HL-60/S4 treated with retinoic acid at 250 ng/mL for 4 days and 3 days (cell line): ENCODE data around the gene NFATC1.
"Not testable (repeated sequence)": the region's sequence is repeated elsewhere in the genome, so short reads cannot be mapped to it uniquely, and the experiment has no call there.

Source experiments
- in situ Hi-C: fragments of 300-500 bp; cut with MboI; formaldehyde crosslinking; loops from 2 replicates; pipeline ENCODE4 v1.7.0; 2022; ENCODE audit warnings: low sequenced_read_pairs

NFATC1 gene

DNA sequence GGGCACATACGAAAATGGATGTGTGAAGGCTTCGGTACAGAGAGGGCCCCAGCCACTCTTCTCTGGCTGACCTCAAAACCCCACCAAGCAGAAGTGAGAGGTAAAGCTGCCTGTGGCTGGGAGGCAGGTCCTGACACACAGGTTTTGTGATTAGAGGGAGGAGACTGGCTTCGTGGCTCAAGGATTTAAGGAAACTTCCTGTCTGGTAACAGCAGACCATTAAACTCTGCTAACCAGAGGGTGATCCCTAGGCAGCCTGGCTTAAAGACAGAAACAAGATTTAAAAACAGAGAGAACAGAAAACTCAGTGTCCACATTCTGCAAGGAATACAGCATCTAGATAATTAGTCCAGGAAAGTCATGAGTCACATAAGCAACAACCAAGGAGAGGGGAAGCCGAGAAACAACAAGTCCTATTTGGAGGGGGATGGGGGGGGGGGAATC lies 101.9 kb downstream of the NFATC1 start:
- in situ Hi-C loops = no loop called here

DNA sequence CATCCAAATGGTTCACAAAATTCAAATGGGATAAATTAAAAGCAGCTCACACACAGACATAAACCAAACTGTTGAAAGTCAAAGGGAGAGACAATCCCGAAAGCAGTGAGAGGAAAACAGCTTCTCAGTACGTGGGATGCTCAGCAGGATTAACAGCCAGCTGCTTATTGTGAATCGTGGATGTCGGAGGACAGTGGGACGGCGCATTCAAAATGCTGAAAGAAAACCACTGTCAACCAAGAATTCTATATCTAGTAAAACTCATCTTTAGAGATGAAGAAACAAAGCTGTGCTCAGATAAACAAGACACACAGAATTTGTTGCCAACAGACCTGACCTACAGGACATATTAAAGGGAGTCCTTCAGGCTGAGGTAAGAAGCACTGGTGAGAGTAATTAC lies 102.9 kb downstream of the NFATC1 start:
- in situ Hi-C loops = no loop called here

DNA sequence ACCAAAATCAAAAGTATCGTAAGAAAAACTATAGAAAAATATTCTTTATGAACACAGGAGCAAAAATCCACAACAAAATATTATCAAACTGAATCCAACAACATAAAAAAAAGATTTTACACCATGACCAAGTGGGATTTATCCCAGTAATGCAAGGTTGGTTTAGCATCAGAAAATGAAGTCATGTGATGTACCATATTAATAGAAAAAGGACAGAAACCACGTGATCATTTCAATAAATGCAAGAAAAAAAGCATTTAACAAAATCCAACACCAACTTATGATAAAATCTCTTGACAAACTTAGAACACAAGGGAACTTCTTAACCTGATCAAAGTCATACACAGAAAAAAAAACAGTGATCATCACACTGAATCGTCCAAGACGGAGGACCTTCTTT lies 105.3 kb downstream of the NFATC1 start:
- in situ Hi-C loops = no loop called here

DNA sequence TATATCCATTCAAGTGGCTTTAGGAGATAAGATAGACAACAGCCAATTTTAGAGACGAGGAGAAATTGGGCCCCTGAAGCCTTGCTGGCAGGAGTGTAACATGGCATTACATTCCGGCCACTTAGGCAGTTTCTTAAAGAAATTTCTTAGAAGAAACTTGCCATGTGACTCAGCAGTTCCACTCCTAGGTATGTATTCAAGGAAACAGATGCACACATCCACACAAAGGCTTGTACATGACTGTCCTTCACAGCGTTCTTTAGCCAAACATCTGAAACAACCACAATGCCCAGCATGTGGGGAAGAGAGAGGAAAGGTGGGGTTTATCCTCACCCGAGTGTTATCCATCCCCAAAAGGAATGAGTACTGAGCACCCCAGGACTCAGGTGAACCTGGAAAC lies 107.1 kb downstream of the NFATC1 start:
- in situ Hi-C loops = no loop called here

DNA sequence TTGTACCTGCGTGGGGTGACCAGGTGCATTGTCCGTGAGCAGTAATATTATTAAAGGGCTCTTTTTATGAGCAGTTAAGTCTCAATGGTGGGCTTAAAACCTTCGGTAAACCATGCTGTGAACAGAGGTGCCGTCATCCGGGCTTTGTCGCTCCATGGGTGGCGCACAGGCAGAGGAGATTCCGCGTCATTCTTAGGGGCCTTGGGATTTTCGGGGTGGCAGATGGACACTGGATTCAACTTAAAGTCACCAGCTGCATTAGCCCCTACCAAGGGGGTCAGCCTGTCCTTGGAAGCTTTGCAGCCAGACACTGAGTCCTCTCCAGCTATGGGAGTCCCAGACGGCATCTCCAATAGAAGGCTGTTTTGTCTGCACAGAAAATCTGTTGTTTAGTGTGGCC lies 107.7 kb downstream of the NFATC1 start:
- in situ Hi-C loops = no loop called here

DNA sequence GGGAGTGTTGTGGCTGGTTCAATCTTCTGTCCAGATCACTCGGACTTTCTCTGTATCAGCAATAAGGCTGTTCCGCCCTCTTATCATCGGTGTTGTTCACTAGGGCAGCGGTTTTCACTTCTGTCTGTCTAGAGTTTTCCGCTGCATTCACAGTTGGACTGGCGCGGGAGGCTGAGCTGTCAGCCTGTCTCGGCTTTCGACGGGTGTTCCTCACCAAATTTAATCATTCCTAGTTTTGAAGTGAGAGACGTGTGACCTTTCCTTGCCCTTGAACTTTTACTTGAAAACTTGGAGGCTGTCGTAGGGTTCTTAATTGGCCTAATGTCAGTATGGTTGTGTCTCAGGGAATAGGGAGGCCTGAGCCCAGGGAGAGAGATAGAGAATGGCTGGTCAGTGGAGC lies 108.3 kb downstream of the NFATC1 start:
- in situ Hi-C loops = no loop called here

DNA sequence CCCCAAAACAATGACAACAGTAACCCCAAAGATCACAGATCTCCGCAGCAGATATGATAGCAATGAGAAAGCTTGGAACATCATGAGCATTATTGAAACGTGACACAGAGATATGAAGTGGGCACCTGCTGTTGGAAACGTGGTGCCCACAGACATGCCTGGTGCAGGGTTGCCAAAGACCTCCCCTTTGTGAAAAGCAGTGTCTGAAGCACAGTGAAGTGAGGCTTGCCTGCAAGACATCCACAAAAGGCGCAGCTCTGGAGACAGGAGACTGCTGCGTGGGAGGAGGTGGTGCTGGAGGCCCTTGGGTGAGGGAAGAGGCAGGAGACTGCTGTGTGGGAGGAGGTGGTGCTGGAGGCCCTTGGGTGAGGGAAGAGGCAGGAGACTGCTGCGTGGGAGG lies 108.8 kb downstream of the NFATC1 start:
- in situ Hi-C loops = not testable (repeated sequence)

DNA sequence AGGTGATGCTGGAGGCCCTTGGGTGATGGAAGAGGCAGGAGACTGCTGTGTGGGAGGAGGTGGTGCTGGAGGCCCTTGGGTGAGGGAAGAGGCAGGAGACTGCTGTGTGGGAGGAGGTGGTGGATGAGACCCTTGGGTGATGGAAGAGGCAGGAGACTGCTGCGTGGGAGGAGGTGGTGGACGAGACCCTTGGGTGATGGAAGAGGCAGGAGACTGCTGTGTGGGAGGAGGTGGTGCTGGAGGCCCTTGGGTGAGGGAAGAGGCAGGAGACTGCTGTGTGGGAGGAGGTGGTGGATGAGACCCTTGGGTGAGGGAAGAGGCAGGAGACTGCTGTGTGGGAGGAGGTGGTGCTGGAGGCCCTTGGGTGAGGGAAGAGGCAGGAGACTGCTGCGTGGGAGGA lies 109.7 kb downstream of the NFATC1 start:
- in situ Hi-C loops = not testable (repeated sequence)

DNA sequence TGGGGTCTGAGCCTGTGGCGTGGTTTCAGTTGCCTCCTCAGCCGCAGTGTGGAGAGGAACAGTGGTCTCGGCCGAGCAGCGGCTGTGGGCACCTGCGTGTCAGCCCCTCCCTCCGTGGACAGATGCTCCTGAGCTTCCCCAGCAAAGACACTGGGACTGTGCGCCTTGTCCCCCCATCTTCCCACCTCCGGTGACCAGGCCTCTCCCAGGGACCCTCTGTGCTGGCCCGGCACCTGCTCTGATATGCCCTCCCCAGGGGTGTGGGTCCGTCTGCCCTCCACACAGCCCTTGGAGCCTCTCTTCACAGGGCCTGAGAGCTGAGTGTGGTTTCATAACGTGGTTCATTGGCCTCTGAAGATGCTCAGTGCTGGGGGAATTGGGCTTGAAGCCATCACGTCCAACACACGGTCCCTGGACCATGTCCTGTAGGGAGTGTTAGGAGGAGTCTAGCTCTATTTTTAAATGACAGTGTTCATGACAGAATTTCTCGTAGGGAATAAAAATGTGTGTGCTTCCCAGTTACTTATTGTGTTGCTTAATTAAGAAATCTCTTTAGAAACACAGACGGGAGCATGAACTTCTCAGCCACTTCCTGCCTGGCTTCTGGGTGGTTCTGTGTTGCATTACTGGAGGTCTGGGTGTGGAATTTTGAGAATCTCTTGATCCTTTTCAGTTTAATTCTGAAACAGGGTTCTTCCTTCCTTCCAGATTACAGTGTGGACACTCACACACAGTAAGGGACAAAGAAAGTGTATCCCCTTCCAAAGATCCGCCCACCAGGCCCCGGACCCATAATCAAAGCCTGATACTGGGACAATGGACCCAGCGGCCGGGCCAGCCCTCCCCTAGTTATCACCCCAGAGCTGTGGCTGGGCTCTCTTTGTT lies 110.7 kb downstream of the NFATC1 start:
- in situ Hi-C loops = no loop called here

DNA sequence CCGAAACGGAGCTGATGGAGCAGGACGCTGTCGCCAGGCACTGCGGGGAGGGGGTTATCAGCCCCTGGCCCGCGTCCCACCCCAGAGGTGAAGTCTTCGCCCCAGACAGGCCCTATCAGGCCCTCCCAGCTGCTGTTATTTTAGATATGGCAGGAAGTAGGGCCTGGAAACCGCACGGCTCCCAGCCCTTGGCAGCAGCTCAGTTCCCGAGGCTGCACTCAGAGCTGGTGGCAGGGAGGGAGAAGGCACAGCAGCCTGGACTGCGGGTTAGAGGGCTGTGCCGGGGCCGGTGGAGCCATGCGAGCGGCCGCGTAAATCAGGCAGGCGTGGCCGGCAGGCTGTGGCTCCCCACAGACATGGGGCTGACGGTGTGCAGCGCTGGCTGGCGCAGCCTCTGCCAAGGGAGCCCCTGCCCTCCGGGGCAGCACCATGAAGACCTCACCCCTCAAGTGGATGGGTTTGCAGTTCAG lies 111.4 kb downstream of the NFATC1 start:
- in situ Hi-C loops = no loop called here

DNA sequence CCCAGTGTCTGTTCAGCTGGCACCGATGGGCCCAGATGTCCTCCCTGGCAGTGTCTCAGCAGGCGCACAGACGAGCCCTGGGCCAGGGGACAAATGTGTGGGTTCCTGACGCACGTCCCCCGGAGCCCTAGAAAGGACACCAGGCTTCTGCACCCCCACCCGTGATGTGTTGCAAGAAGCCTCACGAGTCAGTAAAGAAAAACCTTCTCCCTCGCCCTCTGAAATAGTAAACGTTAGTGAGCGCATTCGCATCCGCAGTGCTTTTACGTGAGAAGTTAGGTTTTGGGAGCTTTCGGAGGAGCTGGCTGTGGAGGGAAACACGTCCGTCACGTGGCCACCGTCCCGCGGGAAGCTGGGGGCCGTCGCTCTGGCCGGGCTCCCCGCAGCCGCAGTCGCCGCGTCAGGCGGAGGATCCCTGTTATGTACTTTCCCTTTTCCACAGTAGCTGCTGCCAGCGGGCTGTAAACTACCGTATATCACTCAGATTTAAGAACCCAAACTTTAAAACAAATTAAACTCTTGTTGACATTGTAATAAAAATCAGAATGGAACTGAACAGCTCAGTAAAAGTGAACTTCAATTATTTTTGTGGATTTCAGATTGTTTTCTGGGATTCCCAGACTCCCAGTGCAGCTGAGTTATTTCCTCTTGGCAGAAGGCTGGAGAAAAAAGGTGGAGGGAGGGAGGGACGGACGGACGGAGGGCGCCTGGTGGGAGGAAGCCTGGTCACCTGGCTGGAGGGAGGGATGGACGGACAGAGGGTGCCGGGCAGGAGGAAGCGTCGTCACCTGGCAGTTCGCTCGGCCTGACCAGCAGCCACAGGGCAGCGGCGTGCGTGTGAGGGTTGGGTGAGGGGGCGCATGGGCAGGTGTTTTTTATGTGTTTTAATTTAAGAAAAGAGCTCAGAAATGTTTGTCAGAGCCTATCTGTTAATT lies 112.1 kb downstream of the NFATC1 start:
- in situ Hi-C loops = no loop called here

DNA sequence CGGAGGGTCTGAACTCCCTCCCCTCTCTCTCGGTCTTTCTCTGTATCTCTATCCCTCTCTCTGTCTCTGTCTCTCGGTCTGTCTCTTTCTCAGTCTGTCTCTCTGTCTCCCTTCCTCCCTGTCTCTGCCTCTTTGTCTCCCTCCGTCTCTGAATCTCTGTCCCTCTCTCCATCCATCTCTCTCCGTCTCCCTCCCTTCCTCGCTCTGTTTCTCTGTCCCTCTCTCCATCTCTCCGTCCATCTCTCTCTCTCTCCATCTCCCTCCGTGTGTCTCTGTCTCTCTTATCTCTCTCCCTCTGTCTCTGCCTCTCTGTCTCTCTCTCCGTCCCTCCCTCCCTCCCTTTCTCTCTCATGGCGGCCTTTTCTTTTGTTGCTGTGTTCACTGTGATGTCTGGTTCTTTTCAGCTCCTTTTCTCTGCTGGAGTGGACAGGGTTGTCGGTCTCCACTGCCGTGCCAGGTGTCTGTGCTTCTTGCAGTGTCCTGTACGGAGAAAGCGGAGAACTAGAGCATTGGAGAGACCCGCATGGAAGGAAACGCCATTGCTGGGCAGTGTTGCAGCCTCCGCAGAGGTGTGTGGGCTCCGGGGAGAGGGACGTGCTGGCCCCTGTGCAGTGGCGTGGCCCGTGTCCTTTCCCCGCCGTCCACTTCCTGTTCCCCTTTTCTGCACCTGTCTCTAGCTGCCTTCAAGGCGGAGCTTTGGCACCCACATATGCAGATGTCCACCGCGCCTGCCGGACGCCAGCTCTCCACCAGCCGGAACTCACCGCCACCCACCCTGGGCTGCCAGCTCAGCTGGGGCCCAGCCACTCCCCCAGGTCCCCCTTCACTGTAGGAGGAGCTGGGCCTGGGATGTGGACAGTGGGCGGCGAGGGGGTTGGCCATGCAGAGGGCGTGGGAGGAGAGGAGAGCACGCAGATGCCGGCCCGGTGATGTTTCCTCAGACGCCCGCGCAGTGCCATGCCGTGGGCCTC lies 113.1 kb downstream of the NFATC1 start:
- in situ Hi-C loops = no loop called here

DNA sequence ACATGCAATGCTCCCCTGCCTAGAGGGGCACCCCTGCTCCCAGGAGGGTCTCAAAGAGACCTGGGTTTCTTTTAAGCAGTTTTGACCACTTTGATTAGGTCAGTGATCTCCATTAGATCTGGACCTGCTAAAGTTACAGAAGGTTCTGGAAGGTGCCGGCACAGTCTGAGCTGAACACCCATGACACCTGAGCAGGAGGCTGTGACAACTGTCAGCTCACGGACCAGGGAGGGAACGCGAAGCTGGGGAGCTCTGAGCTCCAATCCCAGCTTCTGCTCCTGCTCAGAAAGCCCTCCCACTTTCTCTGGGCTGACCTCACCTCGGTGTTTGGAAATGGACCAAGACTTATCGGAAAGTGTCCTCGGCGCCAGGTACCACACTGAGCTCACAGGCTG lies 113.8 kb downstream of the NFATC1 start:
- in situ Hi-C loops = no loop called here

DNA sequence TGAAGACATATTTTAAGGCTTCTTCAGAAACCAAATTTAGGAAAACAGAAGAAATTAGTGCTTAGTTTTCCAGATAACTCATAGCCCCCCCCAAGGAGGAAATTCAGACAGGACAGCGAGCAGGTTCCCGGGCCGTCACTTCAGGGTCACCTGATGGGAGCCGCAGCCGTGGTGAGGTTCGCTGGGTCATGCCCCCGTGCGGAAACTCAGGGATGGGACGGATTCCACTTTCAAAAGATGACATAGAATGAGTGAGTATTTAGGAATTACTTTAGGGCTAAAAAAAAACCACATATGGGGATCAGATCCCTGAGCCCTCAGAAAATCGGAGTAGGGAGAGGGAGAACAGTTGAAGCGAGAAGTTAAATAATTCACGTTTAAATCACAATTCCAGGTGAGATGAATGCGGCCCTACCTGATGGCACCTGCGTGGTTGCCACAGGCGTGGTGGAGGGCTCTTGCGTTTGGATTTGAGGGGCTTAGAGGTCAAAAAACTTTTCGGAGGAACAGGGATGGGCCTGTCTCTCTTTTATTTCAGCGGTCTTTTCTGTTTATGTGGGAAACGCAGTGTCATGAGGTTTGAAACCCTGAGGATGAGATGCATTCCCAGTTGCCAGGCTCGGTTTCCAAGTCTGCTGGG lies 114.4 kb downstream of the NFATC1 start:
- in situ Hi-C loops = loop anchor here (10.0 kb wide), 1 partner anchor 105 kb away; no protein-coding TSS in a partner anchor

DNA sequence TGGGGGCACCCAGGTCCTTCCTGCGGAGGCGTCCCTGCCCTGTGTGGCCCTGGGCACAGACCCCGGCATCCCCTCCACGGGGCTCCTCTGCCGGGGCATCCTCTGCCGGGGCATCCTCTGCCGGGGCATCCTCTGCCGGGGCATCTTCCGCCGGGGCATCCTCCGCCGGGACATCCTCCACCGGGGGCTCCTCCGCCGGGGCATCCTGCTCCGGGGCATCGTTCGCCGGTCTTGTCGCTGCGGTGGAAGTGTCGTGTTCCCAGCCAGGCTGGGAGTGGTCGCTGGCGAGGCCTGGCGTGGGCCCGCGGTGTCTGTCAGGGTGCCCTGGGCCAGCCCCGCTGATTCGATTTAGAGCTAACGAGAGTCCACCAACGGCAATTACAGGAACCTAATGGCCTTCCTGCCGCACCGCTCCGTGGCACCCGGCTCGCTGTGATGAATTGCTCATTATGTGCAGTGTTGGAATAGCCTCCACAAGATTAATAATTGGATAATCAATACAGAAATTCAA lies 115.1 kb downstream of the NFATC1 start:
- in situ Hi-C loops = loop anchor here (10.0 kb wide), 1 partner anchor 106 kb away; no protein-coding TSS in a partner anchor

DNA sequence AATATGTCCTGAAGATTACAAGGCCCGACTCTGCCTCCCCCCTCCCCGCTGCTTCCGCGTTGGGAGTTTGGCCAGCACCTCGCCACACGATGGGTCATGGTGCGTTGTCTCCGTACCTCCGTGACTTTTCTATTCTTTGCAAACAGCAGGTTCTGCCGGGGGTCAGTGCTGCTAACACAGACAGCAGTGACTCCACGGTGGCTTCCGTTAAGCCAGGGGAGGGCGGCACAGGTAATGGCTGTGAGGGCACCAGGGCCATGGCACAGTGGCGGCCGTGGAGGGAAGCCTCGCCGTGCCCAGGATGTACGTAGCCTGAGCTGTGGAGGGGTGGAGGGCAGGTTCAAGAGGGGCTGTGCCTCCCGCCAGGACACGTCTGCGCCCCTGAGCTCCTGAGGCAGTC lies 115.5 kb downstream of the NFATC1 start:
- in situ Hi-C loops = loop anchor here (10.0 kb wide), 1 partner anchor 106 kb away; no protein-coding TSS in a partner anchor

DNA sequence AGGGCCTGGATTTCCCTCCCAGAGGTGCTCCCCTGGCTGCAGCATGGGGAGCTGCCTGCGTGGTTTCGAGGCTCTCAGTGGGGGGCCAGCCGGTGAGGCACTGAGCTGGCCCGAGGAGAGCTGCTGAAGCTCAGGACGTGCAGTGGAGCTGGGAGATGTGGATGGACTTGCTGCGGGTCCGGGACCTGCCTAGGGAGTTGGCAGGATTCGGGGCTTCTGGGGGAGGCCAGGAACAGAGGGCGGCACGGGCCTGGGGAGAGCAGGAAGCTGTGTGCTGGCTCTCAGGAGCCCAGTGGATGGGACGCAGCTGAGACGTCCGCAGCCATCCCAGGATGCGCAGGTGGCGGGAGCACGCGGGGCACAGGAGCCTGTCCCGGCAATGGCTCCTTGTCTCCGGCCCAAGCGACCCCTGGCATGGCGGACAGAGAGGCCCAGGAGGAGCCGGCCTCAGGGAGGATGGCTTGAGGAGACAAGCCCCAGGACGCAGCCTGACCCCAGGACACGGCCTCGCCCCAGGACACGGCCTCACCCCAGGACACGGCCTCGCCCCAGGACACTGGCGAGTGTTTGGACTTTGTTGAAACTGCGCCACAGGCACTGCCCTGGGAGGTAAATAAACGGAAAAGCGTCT lies 116.1 kb downstream of the NFATC1 start:
- in situ Hi-C loops = loop anchor here (10.0 kb wide), 1 partner anchor 107 kb away; no protein-coding TSS in a partner anchor

DNA sequence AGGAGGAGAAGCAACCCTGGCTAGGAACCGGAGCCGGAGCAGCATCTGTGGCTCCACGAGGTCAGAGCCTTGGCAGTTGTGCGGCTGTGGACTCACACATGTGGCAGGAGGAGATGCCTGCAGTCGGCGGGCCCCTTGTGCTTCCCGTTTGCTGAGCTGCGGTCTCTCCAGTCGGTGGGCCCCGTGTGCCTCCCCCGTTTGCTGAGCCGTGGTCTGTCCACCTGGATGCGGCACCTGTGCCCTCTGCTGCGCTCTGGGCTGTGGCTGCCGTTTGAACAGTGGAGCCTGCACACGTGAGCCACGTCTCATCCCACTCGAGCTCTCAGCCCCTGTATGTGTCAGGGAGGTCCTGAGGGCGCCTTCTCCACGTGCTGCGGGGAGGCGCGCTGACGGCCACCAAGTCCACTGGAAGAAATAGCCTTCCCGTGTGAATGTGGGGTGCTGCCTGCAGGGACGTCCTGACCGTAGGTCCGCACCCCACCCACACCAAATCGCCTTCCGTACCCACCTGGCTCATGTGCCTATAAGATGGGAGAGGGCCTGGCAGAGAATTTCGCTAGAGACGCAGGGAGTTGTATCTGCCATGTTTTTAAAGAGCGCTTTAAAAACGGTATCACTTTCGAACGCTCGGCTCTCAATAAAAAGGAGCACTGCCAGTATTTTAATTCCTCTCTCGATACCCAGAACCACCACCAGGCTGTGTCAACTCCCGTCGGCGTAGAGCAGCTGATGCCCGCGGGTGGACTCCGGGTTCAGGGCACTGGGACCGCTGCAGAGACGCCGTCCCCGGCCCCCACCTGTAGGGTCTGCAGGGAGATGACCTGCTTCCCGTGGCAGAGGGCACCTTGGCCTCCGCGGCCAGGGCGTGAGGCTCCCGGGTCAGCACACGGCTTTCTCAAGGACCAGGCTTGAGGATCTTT lies 117.0 kb downstream of the NFATC1 start:
- in situ Hi-C loops = loop anchor here (10.0 kb wide), 1 partner anchor 108 kb away; no protein-coding TSS in a partner anchor
